Endothelial cell (in vitro differentiated cells): ENCODE results near the gene DEFB127. TPM values are rescaled to one million over a fixed set of nuclear protein-coding genes. Genes with fewer than 3 reads are reported as not detected.
"Not testable (repeated sequence)": the region's sequence is repeated elsewhere in the genome, so short reads cannot be mapped to it uniquely, and the experiment has no call there.

Source experiments
- DNase-seq: peaks from one replicate; pipeline ENCODE4 v3.0.0; 2021; ENCODE audit warnings: low spot score
- H3K27ac Mint-ChIP-seq: one replicate; pipeline ENCODE4 v1.8.0; 2021; ENCODE audit warnings: mixed read lengths, inconsistent platforms; ENCODE audit not compliant: unreplicated experiment
- H3K27me3 Mint-ChIP-seq: one replicate; pipeline ENCODE4 v1.8.0; 2021; ENCODE audit warnings: mild to moderate bottlenecking, moderate library complexity, mixed read lengths, inconsistent platforms; ENCODE audit not compliant: unreplicated experiment
- H3K36me3 Mint-ChIP-seq: one replicate; pipeline ENCODE4 v1.8.0; 2021; ENCODE audit warnings: mild to moderate bottlenecking, low read depth, mixed read lengths, inconsistent platforms; ENCODE audit not compliant: unreplicated experiment
- H3K4me1 Mint-ChIP-seq: one replicate; pipeline ENCODE4 v1.8.0; 2021; ENCODE audit warnings: mild to moderate bottlenecking, mixed read lengths, inconsistent platforms; ENCODE audit not compliant: unreplicated experiment
- H3K4me3 Mint-ChIP-seq: one replicate; pipeline ENCODE4 v1.8.0; 2021; ENCODE audit warnings: mild to moderate bottlenecking, mixed read lengths, inconsistent platforms; ENCODE audit not compliant: unreplicated experiment
- H3K9me3 Mint-ChIP-seq: one replicate; pipeline ENCODE4 v1.8.0; 2021; ENCODE audit warnings: mixed read lengths, inconsistent platforms; ENCODE audit not compliant: unreplicated experiment
- CTCF ChIP-seq: fragments of 200-600 bp; sonication (generic); IDR thresholded peaks from one replicate; pipeline ENCODE4 v1.5.0; 2021; ENCODE audit warnings: antibody characterized with exemption; ENCODE audit not compliant: unreplicated experiment
- long read RNA-seq: library from polyadenylated mRNA; unstranded; transcript quantifications from one replicate; pipeline ENCODE4 v2.0.0, GENCODE V29; 2020; ENCODE audit not compliant: unreplicated experiment
- total RNA-seq: library from RNA; stranded (reverse); fragmentation: NEBNext Ultra II Directional; extraction: Animal tissue kit (Norgen Biotek cat#: 25700); gene quantifications from one replicate; pipeline ENCODE4 v1.2.1, GENCODE V29; 2021; ENCODE audit not compliant: unreplicated experiment

The DEFB127 gene
- not detected for total RNA-seq
- long read RNA-seq = 0 reads

- no peak within 1 kb of the TSS for H3K4me3 Mint-ChIP-seq
- no peaks in the 10 kb centered on the region for H3K9me3 Mint-ChIP-seq
Observed at GRCh38 chr20:157154-157553, at the start of gene DEFB127. DEFB127 (plus strand) TSS chr20:157454; CDS start chr20:157545, 91 bp downstream.

GRCh38 chr20:112396-112795 lies 44.9 kb upstream of the DEFB127 start:
- Mint-ChIP-seq H3K4me3 (no peak overlapping the region), H3K27ac (no peak overlapping the region), H3K27me3 (no peaks in the 10 kb centered on the region), H3K36me3 (no peaks in the 10 kb centered on the region), H3K9me3 (no peaks in the 10 kb centered on the region), H3K4me1 (no peaks in the 10 kb centered on the region)
- no peak for TF ChIP-seq CTCF
- no peak for DNase-seq

More at GRCh38 chr20:157154-157553, at the start of gene DEFB127:
- no peak for DNase-seq
- no peak for TF ChIP-seq CTCF
- H3K4me1 Mint-ChIP-seq = no peaks in the 10 kb centered on the region
- peaks cover 2% of the 10 kb centered on the region for H3K27me3 Mint-ChIP-seq
- no peaks in the 10 kb centered on the region for H3K36me3 Mint-ChIP-seq
- no peak within 1 kb of the TSS for H3K27ac Mint-ChIP-seq

- Mint-ChIP-seq H3K9me3 (no peaks in the 10 kb centered on the region), H3K27me3 (no peaks in the 10 kb centered on the region)
Observed at GRCh38 chr20:117518-117917, 39.7 kb upstream of the DEFB127 start.

GRCh38 chr20:129786-130323 lies 27.4 kb upstream of the DEFB127 start:
- H3K27me3 Mint-ChIP-seq, H3K4me1 Mint-ChIP-seq, DNase-seq, H3K27ac Mint-ChIP-seq, H3K36me3 Mint-ChIP-seq, H3K9me3 Mint-ChIP-seq, H3K4me3 Mint-ChIP-seq: not testable (repeated sequence)

More at GRCh38 chr20:117518-117917, 39.7 kb upstream of the DEFB127 start:
- Mint-ChIP-seq H3K36me3 (no peaks in the 10 kb centered on the region), H3K4me3 (no peak overlapping the region), H3K4me1 (no peaks in the 10 kb centered on the region), H3K27ac (no peak overlapping the region)
- no peak for TF ChIP-seq CTCF
- DNase-seq = no peak

GRCh38 chr20:137668-138490 lies 19.4 kb upstream of the DEFB127 start:
- no peak overlapping the region for H3K4me3 Mint-ChIP-seq
- H3K27me3 Mint-ChIP-seq = peaks cover 2% of the 10 kb centered on the region
- no peak overlapping the region for H3K27ac Mint-ChIP-seq
- H3K36me3 Mint-ChIP-seq = no peaks in the 10 kb centered on the region
- TF ChIP-seq CTCF = peak; percentile 44
- H3K4me1 Mint-ChIP-seq = peaks cover 5% of the 10 kb centered on the region
- no peak for DNase-seq
- H3K9me3 Mint-ChIP-seq = no peaks in the 10 kb centered on the region
